CD8-positive, alpha-beta memory T cell (primary cell): ENCODE measurements around the gene SPNS2. TPM values are rescaled to one million over a fixed set of nuclear protein-coding genes. Genes with fewer than 3 reads are reported as not detected.

Experiments
- CTCF ChIA-PET: fragments of 350-600 bp; sonication (Branson Sonifier 250); formaldehyde crosslinking; loops from one replicate; lab custom pipeline; 2021; ENCODE audit warnings: antibody characterized with exemption; lab: Charles Lee
- POLR2A ChIA-PET: fragments of 350-600 bp; sonication (Branson Sonifier 250); formaldehyde crosslinking; loops from one replicate; lab custom pipeline; 2021; ENCODE audit warnings: antibody characterized with exemption; lab: Charles Lee
- DNase-seq, 5 donors: peaks; one replicate each; pipeline versions ENCODE4 v3.0.0 to v3.0.0-alpha.2; 2020 to 2022; ENCODE audit warnings: mixed read lengths in 1 of 5
- H3K27ac ChIP-seq: one replicate; pipeline ENCODE4 v1.7.0; 2013; ENCODE audit warnings: low read depth, mild to moderate bottlenecking, low read length, moderate library complexity
- H3K27me3 ChIP-seq: 2 replicates; pipeline ENCODE4 v1.7.0; 2013; ENCODE audit warnings: low read length, mild to moderate bottlenecking; ENCODE audit not compliant: insufficient read depth, poor library complexity, severe bottlenecking
- H3K36me3 ChIP-seq: 2 replicates; pipeline ENCODE4 v1.7.0; 2013; ENCODE audit warnings: mild to moderate bottlenecking, low read length, moderate library complexity; ENCODE audit not compliant: insufficient read depth
- H3K4me1 ChIP-seq: 2 replicates; pipeline ENCODE4 v1.7.0; 2013; ENCODE audit warnings: mild to moderate bottlenecking, low read length, moderate library complexity; ENCODE audit not compliant: insufficient read depth
- H3K4me3 ChIP-seq: 2 replicates; pipeline ENCODE4 v1.7.0; 2013; ENCODE audit warnings: mild to moderate bottlenecking, low read length
- H3K9me3 ChIP-seq: 2 replicates; pipeline ENCODE4 v1.7.0; 2013; ENCODE audit warnings: mild to moderate bottlenecking, low read length
- H3K27ac Mint-ChIP-seq, 8 donors: one replicate each; pipeline ENCODE4 v1.8.0; 2020 to 2021; ENCODE audit warnings: mixed read lengths in 8 of 8, mild to moderate bottlenecking in 6 of 8, inconsistent platforms in 3 of 8, moderate library complexity in 3 of 8
- H3K27me3 Mint-ChIP-seq, 2 donors: one replicate each; pipeline ENCODE4 v1.8.0; 2020 to 2021; ENCODE audit warnings: mixed read lengths in 2 of 2, mild to moderate bottlenecking in 1 of 2, moderate library complexity in 1 of 2
- H3K36me3 Mint-ChIP-seq, 3 donors: one replicate each; pipeline ENCODE4 v1.8.0; 2020 to 2021; ENCODE audit warnings: mixed read lengths in 3 of 3, inconsistent platforms in 1 of 3, mild to moderate bottlenecking in 1 of 3
- H3K4me1 Mint-ChIP-seq, 3 donors: one replicate each; pipeline ENCODE4 v1.8.0; 2020 to 2021; ENCODE audit warnings: mixed read lengths in 3 of 3, inconsistent platforms in 1 of 3, mild to moderate bottlenecking in 1 of 3
- H3K4me3 Mint-ChIP-seq, 7 donors: one replicate each; pipeline ENCODE4 v1.8.0; 2020 to 2021; ENCODE audit warnings: mixed read lengths in 7 of 7, mild to moderate bottlenecking in 6 of 7, moderate library complexity in 4 of 7, inconsistent platforms in 2 of 7
- H3K9me3 Mint-ChIP-seq, 5 donors: one replicate each; pipeline ENCODE4 v1.8.0; 2020 to 2022; ENCODE audit warnings: mixed read lengths in 5 of 5, mild to moderate bottlenecking in 3 of 5, moderate library complexity in 2 of 5, inconsistent platforms in 1 of 5
- polyA plus RNA-seq: library from polyadenylated mRNA; unstranded; fragments of 300-500 nt; fragmentation: Illumina TruSeq; gene quantifications from one replicate; pipeline ENCODE4 v1.2.3, GENCODE V29; 2021
- total RNA-seq, 2 experiments: library from RNA; stranded (reverse); gene quantifications; one replicate each; pipeline ENCODE4 v1.2.3, GENCODE V29; 2021

Gene SPNS2
- total and polyA plus RNA-seq, 3 experiments from 2014 or later, result 0.10 to 0.50 (median 0.49) TPM

GRCh38 chr17:4482338-4483011, 16.2 kb upstream of the SPNS2 start:
- H3K27ac Mint-ChIP-seq, result peak overlapping the region in 5 of 8 donors; percentile 35 to 99 (median 63)
- Histone ChIP-seq H3K36me3 (no peaks in the 10 kb centered on the region), H3K9me3 (no peaks in the 10 kb centered on the region), H3K4me3 (no peak overlapping the region), H3K4me1 (peaks cover 46% of the 10 kb centered on the region), H3K27ac (no peak overlapping the region), H3K27me3 (no peaks in the 10 kb centered on the region)
- no peak for DNase-seq
- ChIA-PET CTCF (interaction anchor here (0.7 to 2.1 kb wide), 4 partner anchors 10 to 85 kb away, joined by 3 to 4 read pairs (median 3); partner anchors contain the start of gene SPNS3), POLR2A (no interaction called here)
- peaks cover 0 to 15% (median 0%) of the 10 kb centered on the region in 3 donors for H3K36me3 Mint-ChIP-seq
- H3K27me3 Mint-ChIP-seq, result peaks cover 0 to 1% of the 10 kb centered on the region in 2 donors
- H3K4me1 Mint-ChIP-seq, result peaks cover 45 to 74% (median 59%) of the 10 kb centered on the region in 3 donors
- no peaks in the 10 kb centered on the region for H3K9me3 Mint-ChIP-seq
- peak overlapping the region in 3 of 7 donors; percentile 16 to 35 (median 27) for H3K4me3 Mint-ChIP-seq

GRCh38 chr17:4483012-4483840, 15.5 kb upstream of the SPNS2 start:
- Mint-ChIP-seq H3K4me1 (peaks cover 45 to 76% (median 59%) of the 10 kb centered on the region in 3 donors), H3K4me3 (peak overlapping the region in 5 of 7 donors; percentile 26 to 60 (median 49))
- CTCF ChIA-PET, result interaction anchor here (0.7 to 2.1 kb wide), 2 partner anchors 50 to 84 kb away, joined by 3 to 4 read pairs; partner anchors contain the start of gene SPNS3

GRCh38 chr17:4485676-4486646, 12.7 kb upstream of the SPNS2 start:
- peak overlapping the region; percentile 93 for H3K4me3 ChIP-seq
- H3K4me3 Mint-ChIP-seq, result peak overlapping the region; percentile 91 to 97 (median 93)
- H3K4me1 Mint-ChIP-seq, result peaks cover 39 to 63% (median 56%) of the 10 kb centered on the region in 3 donors
- no peaks in the 10 kb centered on the region for H3K27me3 ChIP-seq
- peaks cover 39% of the 10 kb centered on the region for H3K4me1 ChIP-seq
- H3K9me3 Mint-ChIP-seq, result no peaks in the 10 kb centered on the region
- ChIA-PET POLR2A (interaction anchor here (1.4 kb wide), 1 partner anchor 13 kb away, joined by 11 read pairs; the partner anchor contains the start of gene SPNS2), CTCF (interaction anchor here (1.0 to 1.7 kb wide), 4 partner anchors 11 to 65 kb away, joined by 3 to 5 read pairs (median 4); partner anchors contain the start of gene SPNS2)
- H3K27ac Mint-ChIP-seq, result peak overlapping the region; percentile 75 to 98 (median 94)
- H3K9me3 ChIP-seq, result no peaks in the 10 kb centered on the region
- H3K36me3 Mint-ChIP-seq, result peaks cover 0 to 15% (median 0%) of the 10 kb centered on the region in 3 donors
- H3K27me3 Mint-ChIP-seq, result peaks cover 0 to 2% of the 10 kb centered on the region in 2 donors
- DNase-seq, result peak in 4 of 5 donors; percentile 24 to 63 (median 48)
- H3K36me3 ChIP-seq, result no peaks in the 10 kb centered on the region
- H3K27ac ChIP-seq, result no peak overlapping the region

More at GRCh38 chr17:4483012-4483840, 15.5 kb upstream of the SPNS2 start:
- no peak for DNase-seq
- Histone ChIP-seq H3K4me1 (peaks cover 49% of the 10 kb centered on the region), H3K4me3 (no peak overlapping the region), H3K27me3 (no peaks in the 10 kb centered on the region), H3K27ac (no peak overlapping the region), H3K9me3 (no peaks in the 10 kb centered on the region), H3K36me3 (no peaks in the 10 kb centered on the region)
- POLR2A ChIA-PET, result no interaction called here
- Mint-ChIP-seq H3K27me3 (peaks cover 0 to under 1% of the 10 kb centered on the region in 2 donors), H3K9me3 (no peaks in the 10 kb centered on the region), H3K36me3 (peaks cover 0 to 15% (median 0%) of the 10 kb centered on the region in 3 donors), H3K27ac (peak overlapping the region in 6 of 8 donors; percentile 35 to 90 (median 78))

GRCh38 chr17:4487296-4487695, 11.4 kb upstream of the SPNS2 start:
- Histone ChIP-seq H3K27ac (no peak overlapping the region), H3K27me3 (no peaks in the 10 kb centered on the region), H3K36me3 (no peaks in the 10 kb centered on the region), H3K4me1 (peaks cover 30% of the 10 kb centered on the region), H3K4me3 (no peak overlapping the region), H3K9me3 (no peaks in the 10 kb centered on the region)
- H3K36me3 Mint-ChIP-seq, result peaks cover 0 to 15% (median 0%) of the 10 kb centered on the region in 3 donors
- POLR2A ChIA-PET, result no interaction called here
- peak overlapping the region in 4 of 8 donors; percentile 17 to 80 (median 62) for H3K27ac Mint-ChIP-seq
- H3K27me3 Mint-ChIP-seq, result peaks cover 0 to 2% of the 10 kb centered on the region in 2 donors
- no peak for DNase-seq
- CTCF ChIA-PET, result interaction anchor here (1.4 to 1.5 kb wide), 2 partner anchors 10 to 67 kb away, joined by 4 read pairs; no protein-coding TSS in a partner anchor
- H3K4me1 Mint-ChIP-seq, result peaks cover 29 to 50% (median 44%) of the 10 kb centered on the region in 3 donors
- peak overlapping the region in 6 of 7 donors; percentile 50 to 69 (median 62) for H3K4me3 Mint-ChIP-seq
- no peaks in the 10 kb centered on the region for H3K9me3 Mint-ChIP-seq

DNA sequence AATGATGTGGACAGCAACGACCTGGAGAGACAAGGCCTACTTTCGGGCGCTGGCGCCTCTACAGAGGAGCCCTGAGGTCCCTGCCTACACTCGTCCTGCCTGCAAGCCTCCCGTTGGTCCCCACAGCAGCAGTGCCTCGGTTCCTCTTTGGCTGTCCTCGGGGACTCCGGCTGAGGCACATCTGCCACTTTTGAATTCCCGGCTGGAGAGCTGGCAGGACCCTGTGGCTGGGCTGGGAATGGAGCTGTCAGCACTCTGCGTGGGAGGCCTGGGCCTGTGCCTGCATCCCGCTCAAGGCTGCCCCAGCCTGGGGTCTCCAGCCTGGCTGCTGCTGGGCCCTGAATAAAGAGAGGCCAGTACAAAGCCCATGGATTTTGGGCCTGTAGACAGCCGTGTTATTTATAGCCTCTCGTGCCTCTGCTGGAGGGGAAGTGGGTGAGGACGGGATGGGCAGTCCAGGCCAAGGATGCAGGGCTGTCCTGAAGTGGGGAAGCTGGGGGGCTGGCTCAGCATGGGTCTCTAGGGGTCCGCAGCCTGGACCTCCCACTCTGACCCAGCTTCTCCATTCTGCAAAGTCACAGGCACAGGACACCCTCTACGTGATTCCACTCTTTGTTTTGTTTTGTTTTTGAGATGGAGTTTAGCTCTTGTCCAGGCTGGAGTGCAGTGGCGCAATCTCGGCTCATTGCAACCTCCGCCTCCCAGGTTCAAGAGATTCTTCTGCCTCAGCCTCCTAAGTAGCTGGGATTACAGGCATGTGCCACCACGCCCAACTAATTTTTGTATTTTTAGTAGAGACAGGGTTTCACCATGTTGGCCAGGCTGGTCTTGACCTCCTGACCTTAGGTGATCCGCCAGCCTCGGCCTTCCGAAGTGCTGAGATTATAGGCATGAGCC, 10.6 kb upstream of the SPNS2 start:
- Mint-ChIP-seq H3K9me3 (no peaks in the 10 kb centered on the region), H3K27me3 (peaks cover 0 to 2% of the 10 kb centered on the region in 2 donors), H3K27ac (peak overlapping the region in 2 of 8 donors; percentile 27 to 80), H3K36me3 (peaks cover 0 to 15% (median 1%) of the 10 kb centered on the region in 3 donors), H3K4me3 (peak overlapping the region in 1 of 7 donors; percentile 50), H3K4me1 (peaks cover 27 to 45% (median 43%) of the 10 kb centered on the region in 3 donors)
- DNase-seq, result no peak
- ChIA-PET POLR2A (no interaction called here), CTCF (no interaction called here)
- H3K27me3 ChIP-seq, result no peaks in the 10 kb centered on the region
- no peaks in the 10 kb centered on the region for H3K9me3 ChIP-seq
- H3K4me3 ChIP-seq, result no peak overlapping the region
- no peak overlapping the region for H3K27ac ChIP-seq
- no peaks in the 10 kb centered on the region for H3K36me3 ChIP-seq
- peaks cover 30% of the 10 kb centered on the region for H3K4me1 ChIP-seq

DNA sequence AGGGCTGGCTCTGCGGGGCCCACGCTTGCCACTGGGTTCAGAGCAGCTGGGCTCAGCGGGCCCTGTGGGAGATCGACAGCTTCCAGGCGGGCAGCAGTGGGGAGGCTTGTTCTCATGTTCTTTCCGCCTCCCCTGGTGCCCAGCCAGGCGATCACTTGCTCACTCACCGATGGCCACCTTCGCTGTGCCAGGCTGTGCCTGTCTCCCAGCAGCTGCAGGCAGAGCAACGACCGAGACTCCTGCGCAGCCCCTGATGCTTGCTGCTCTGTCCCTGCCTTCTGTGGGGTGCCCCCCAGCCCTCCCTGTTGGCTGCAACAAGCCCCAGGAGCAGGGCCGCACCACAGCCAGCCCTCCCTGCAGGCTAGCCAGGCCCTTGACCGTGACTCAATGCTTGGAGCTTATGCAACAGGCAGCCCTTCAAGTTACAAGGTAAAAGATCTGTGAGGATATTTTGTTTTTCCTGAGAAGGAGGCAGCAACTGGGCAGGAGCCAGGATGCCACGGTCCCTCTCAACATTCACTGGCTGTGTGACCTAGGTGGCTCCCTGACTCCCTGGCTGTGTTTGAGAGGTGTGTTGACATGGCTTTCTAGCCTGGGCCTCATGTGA, 9.6 kb upstream of the SPNS2 start:
- no peak for DNase-seq
- Mint-ChIP-seq H3K27me3 (peaks cover 0 to 2% of the 10 kb centered on the region in 2 donors), H3K4me3 (no peak overlapping the region), H3K27ac (no peak overlapping the region), H3K9me3 (no peaks in the 10 kb centered on the region), H3K36me3 (peaks cover 0 to 12% (median 1%) of the 10 kb centered on the region in 3 donors), H3K4me1 (peaks cover 22 to 41% (median 38%) of the 10 kb centered on the region in 3 donors)
- Histone ChIP-seq H3K9me3 (no peaks in the 10 kb centered on the region), H3K36me3 (no peaks in the 10 kb centered on the region), H3K4me1 (peaks cover 24% of the 10 kb centered on the region), H3K27ac (no peak overlapping the region), H3K4me3 (no peak overlapping the region), H3K27me3 (no peaks in the 10 kb centered on the region)
- ChIA-PET CTCF (interaction anchor here (1.4 kb wide), 1 partner anchor 11 kb away, joined by 4 read pairs; no protein-coding TSS in a partner anchor), POLR2A (no interaction called here)
